ENCODE results near the gene CYP8B1. TPM values are rescaled to one million over a fixed set of nuclear protein-coding genes. Genes with fewer than 3 reads are reported as not detected.

Gene CYP8B1
- total RNA-seq, 2 experiments from 2014 or later: not detected

- Mint-ChIP-seq H3K4me3 (peak overlapping the region; percentile 79), H3K4me1 (ENCODE audit: low read depth) (peaks cover 15% of the 10 kb centered on the region), H3K27me3 (ENCODE audit: low read depth) (peaks cover 12% of the 10 kb centered on the region), H3K27ac (peak overlapping the region; percentile 93), H3K36me3 (ENCODE audit: low read depth) (no peaks in the 10 kb centered on the region), H3K9me3 (ENCODE audit: insufficient read depth) (no peaks in the 10 kb centered on the region)
- DNase-seq (peak; percentile 95), ATAC-seq (peak; percentile 99)
- ChIA-PET CTCF (interaction anchor here (0.8 to 3.0 kb wide), 10 partner anchors 18 to 219 kb away, joined by 3 to 39 read pairs (median 4); no protein-coding TSS in a partner anchor), POLR2A (no interaction called here)
Measured at GRCh38 chr3:42880601-42881451, 5.1 kb upstream of the CYP8B1 start.

GRCh38 chr3:42880183-42880582 is 4.5 kb upstream of the CYP8B1 start:
- DNase-seq: no peak
- CTCF ChIA-PET: no interaction called here
- POLR2A ChIA-PET: no interaction called here
- peak overlapping the region; percentile 53 for H3K27ac Mint-ChIP-seq
- peaks cover 15% of the 10 kb centered on the region for H3K4me1 Mint-ChIP-seq (ENCODE audit: low read depth)
- no peaks in the 10 kb centered on the region for H3K9me3 Mint-ChIP-seq (ENCODE audit: insufficient read depth)
- no peaks in the 10 kb centered on the region for H3K36me3 Mint-ChIP-seq (ENCODE audit: low read depth)
- H3K27me3 Mint-ChIP-seq (ENCODE audit: low read depth): peaks cover 12% of the 10 kb centered on the region
- no peak for ATAC-seq
- H3K4me3 Mint-ChIP-seq: peak overlapping the region; percentile 79

- POLR2A ChIA-PET: no interaction called here
Measured at GRCh38 chr3:42877881-42878280, 2.2 kb upstream of the CYP8B1 start.

GRCh38 chr3:42876940-42877720 is 1.5 kb upstream of the CYP8B1 start:
- Mint-ChIP-seq H3K27me3 (ENCODE audit: low read depth) (peaks cover 18% of the 10 kb centered on the region), H3K4me3 (no peak overlapping the region), H3K36me3 (ENCODE audit: low read depth) (no peaks in the 10 kb centered on the region), H3K27ac (no peak overlapping the region), H3K9me3 (ENCODE audit: insufficient read depth) (no peaks in the 10 kb centered on the region), H3K4me1 (ENCODE audit: low read depth) (peaks cover 18% of the 10 kb centered on the region)
- DNase-seq: no peak
- ChIA-PET CTCF (interaction anchor here (1.5 to 3.1 kb wide), 3 partner anchors 45 to 97 kb away, joined by 3 to 22 read pairs (median 19); no protein-coding TSS in a partner anchor), POLR2A (no interaction called here)
- ATAC-seq: no peak

More at GRCh38 chr3:42877881-42878280, 2.2 kb upstream of the CYP8B1 start:
- CTCF ChIA-PET: interaction anchor here (1.5 to 3.1 kb wide), 4 partner anchors 8 to 98 kb away, joined by 5 to 22 read pairs (median 12); no protein-coding TSS in a partner anchor
- Mint-ChIP-seq H3K4me1 (ENCODE audit: low read depth) (peaks cover 18% of the 10 kb centered on the region), H3K27ac (no peak overlapping the region), H3K9me3 (ENCODE audit: insufficient read depth) (no peaks in the 10 kb centered on the region), H3K36me3 (ENCODE audit: low read depth) (no peaks in the 10 kb centered on the region), H3K27me3 (ENCODE audit: low read depth) (peaks cover 12% of the 10 kb centered on the region), H3K4me3 (no peak overlapping the region)
- no peak for DNase-seq
- ATAC-seq: no peak

- H3K36me3 Mint-ChIP-seq (ENCODE audit: low read depth): no peaks in the 10 kb centered on the region
- H3K4me3 Mint-ChIP-seq: no peak overlapping the region
- ChIA-PET POLR2A (no interaction called here), CTCF (interaction anchor here (1.5 to 3.1 kb wide), 2 partner anchors 45 to 96 kb away, joined by 3 to 22 read pairs; no protein-coding TSS in a partner anchor)
- peaks cover 19% of the 10 kb centered on the region for H3K27me3 Mint-ChIP-seq (ENCODE audit: low read depth)
- no peaks in the 10 kb centered on the region for H3K9me3 Mint-ChIP-seq (ENCODE audit: insufficient read depth)
- no peak overlapping the region for H3K27ac Mint-ChIP-seq
- H3K4me1 Mint-ChIP-seq (ENCODE audit: low read depth): peaks cover 12% of the 10 kb centered on the region
- no peak for ATAC-seq
- no peak for DNase-seq
Measured at GRCh38 chr3:42876401-42876800, 722 bp upstream of the CYP8B1 start.

GRCh38 chr3:42874749-42875148 is 930 bp downstream of the CYP8B1 start:
- ATAC-seq: peak; percentile 30
- Mint-ChIP-seq H3K36me3 (ENCODE audit: low read depth) (no peaks in the 10 kb centered on the region), H3K4me3 (no peak overlapping the region), H3K27me3 (ENCODE audit: low read depth) (peaks cover 17% of the 10 kb centered on the region), H3K9me3 (ENCODE audit: insufficient read depth) (no peaks in the 10 kb centered on the region), H3K27ac (no peak overlapping the region), H3K4me1 (ENCODE audit: low read depth) (peaks cover 4% of the 10 kb centered on the region)
- ChIA-PET CTCF (no interaction called here), POLR2A (no interaction called here)
- no peak for DNase-seq

- CTCF ChIA-PET: no interaction called here
Measured at GRCh38 chr3:42873221-42873982, 2.3 kb downstream of the CYP8B1 start.

GRCh38 chr3:42872718-42873117 is 3.0 kb downstream of the CYP8B1 start:
- ATAC-seq (no peak), DNase-seq (no peak)
- ChIA-PET POLR2A (interaction anchor here (0.7 kb wide), 1 partner anchor 9 kb away, joined by 3 read pairs; no protein-coding TSS in a partner anchor), CTCF (no interaction called here)
- H3K4me1 Mint-ChIP-seq (ENCODE audit: low read depth): peaks cover 4% of the 10 kb centered on the region
- no peak overlapping the region for H3K4me3 Mint-ChIP-seq
- no peak overlapping the region for H3K27ac Mint-ChIP-seq
- H3K36me3 Mint-ChIP-seq (ENCODE audit: low read depth): no peaks in the 10 kb centered on the region
- no peaks in the 10 kb centered on the region for H3K9me3 Mint-ChIP-seq (ENCODE audit: insufficient read depth)
- H3K27me3 Mint-ChIP-seq (ENCODE audit: low read depth): peaks cover 7% of the 10 kb centered on the region

More at GRCh38 chr3:42873221-42873982, 2.3 kb downstream of the CYP8B1 start:
- H3K36me3 Mint-ChIP-seq (ENCODE audit: low read depth): no peaks in the 10 kb centered on the region
- POLR2A ChIA-PET: no interaction called here
- no peak for ATAC-seq
- H3K9me3 Mint-ChIP-seq (ENCODE audit: insufficient read depth): no peaks in the 10 kb centered on the region
- no peak overlapping the region for H3K27ac Mint-ChIP-seq
- peaks cover 4% of the 10 kb centered on the region for H3K4me1 Mint-ChIP-seq (ENCODE audit: low read depth)
- H3K4me3 Mint-ChIP-seq: no peak overlapping the region
- peaks cover 8% of the 10 kb centered on the region for H3K27me3 Mint-ChIP-seq (ENCODE audit: low read depth)
- no peak for DNase-seq

- ATAC-seq (no peak), DNase-seq (no peak)
- H3K4me3 Mint-ChIP-seq: no peak overlapping the region
- H3K27me3 Mint-ChIP-seq (ENCODE audit: low read depth): peaks cover 7% of the 10 kb centered on the region
- POLR2A ChIA-PET: no interaction called here
- no peaks in the 10 kb centered on the region for H3K9me3 Mint-ChIP-seq (ENCODE audit: insufficient read depth)
- no peak overlapping the region for H3K27ac Mint-ChIP-seq
- peaks cover 4% of the 10 kb centered on the region for H3K4me1 Mint-ChIP-seq (ENCODE audit: low read depth)
- H3K36me3 Mint-ChIP-seq (ENCODE audit: low read depth): no peaks in the 10 kb centered on the region
- CTCF ChIA-PET: no interaction called here
Measured at GRCh38 chr3:42871592-42872196, 4.0 kb downstream of the CYP8B1 start.

- no peaks in the 10 kb centered on the region for H3K36me3 Mint-ChIP-seq (ENCODE audit: low read depth)
Measured at GRCh38 chr3:42868841-42869240, 6.8 kb downstream of the CYP8B1 start.

GRCh38 chr3:42867138-42867537 is 8.5 kb downstream of the CYP8B1 start:
- ATAC-seq (no peak), DNase-seq (no peak)
- H3K9me3 Mint-ChIP-seq (ENCODE audit: insufficient read depth): no peaks in the 10 kb centered on the region
- H3K4me1 Mint-ChIP-seq (ENCODE audit: low read depth): no peaks in the 10 kb centered on the region
- peaks cover 14% of the 10 kb centered on the region for H3K27me3 Mint-ChIP-seq (ENCODE audit: low read depth)
- no peak overlapping the region for H3K4me3 Mint-ChIP-seq
- H3K36me3 Mint-ChIP-seq (ENCODE audit: low read depth): no peaks in the 10 kb centered on the region
- POLR2A ChIA-PET: no interaction called here
- no peak overlapping the region for H3K27ac Mint-ChIP-seq
- CTCF ChIA-PET: no interaction called here

More at GRCh38 chr3:42868841-42869240, 6.8 kb downstream of the CYP8B1 start:
- H3K27me3 Mint-ChIP-seq (ENCODE audit: low read depth): peaks cover 7% of the 10 kb centered on the region
- CTCF ChIA-PET: interaction anchor here (1.0 to 1.9 kb wide), 4 partner anchors 9 to 89 kb away, joined by 3 to 6 read pairs (median 6); no protein-coding TSS in a partner anchor
- H3K4me3 Mint-ChIP-seq: no peak overlapping the region
- ATAC-seq (no peak), DNase-seq (no peak)
- POLR2A ChIA-PET: no interaction called here
- no peak overlapping the region for H3K27ac Mint-ChIP-seq
- H3K4me1 Mint-ChIP-seq (ENCODE audit: low read depth): peaks cover 1% of the 10 kb centered on the region
- H3K9me3 Mint-ChIP-seq (ENCODE audit: insufficient read depth): no peaks in the 10 kb centered on the region

Data from activated CD8-positive, alpha-beta T cell treated with anti-CD3 and anti-CD28 coated beads, Interleukin-2, amount 10 ng/mL, durations not matched to agents 7 days and 5 days (primary cell).